Limb (tissue), 2 donors: ENCODE data around the gene VCAN.

Experiments
- DNase-seq, 2 donors: peaks; one replicate each; pipeline ENCODE4 v3.0.0-alpha.2; 2016; ENCODE audit errors: extremely low spot score in 2 of 2

Gene VCAN

GRCh38 chr5:83467371-83468035, 4.0 kb upstream of the VCAN start:
- DNase-seq, result peak; percentile 42 to 58

GRCh38 chr5:83469075-83469474, 2.5 kb upstream of the VCAN start:
- DNase-seq, result no peak

GRCh38 chr5:83470526-83471404, 779 bp upstream of the VCAN start:
- DNase-seq, result no peak

GRCh38 chr5:83472213-83472507, 616 bp downstream of the VCAN start:
- no peak for DNase-seq

- DNase-seq, result peak in 1 of 2 donors; percentile 76
These were observed 1.2 kb downstream of the VCAN start for GRCh38 chr5:83472508-83473345.

GRCh38 chr5:83473346-83474160, 2.0 kb downstream of the VCAN start:
- DNase-seq, result peak; percentile 96 to 97

GRCh38 chr5:83474161-83474796, 2.7 kb downstream of the VCAN start:
- peak; percentile 87 to 88 for DNase-seq

GRCh38 chr5:83474991-83475390, 3.4 kb downstream of the VCAN start:
- peak in 1 of 2 donors; percentile 44 for DNase-seq

GRCh38 chr5:83475391-83475863, 3.9 kb downstream of the VCAN start:
- DNase-seq, result no peak

GRCh38 chr5:83475935-83476814, 4.6 kb downstream of the VCAN start:
- peak in 1 of 2 donors; percentile 26 for DNase-seq

- DNase-seq, result no peak
These were observed 11.4 kb downstream of the VCAN start for GRCh38 chr5:83482961-83483360.

- no peak for DNase-seq
These were observed 12.8 kb downstream of the VCAN start for GRCh38 chr5:83484294-83484693.

- DNase-seq, result no peak
These were observed 14.3 kb downstream of the VCAN start for GRCh38 chr5:83485842-83486241.

- DNase-seq, result no peak
These were observed 15.6 kb downstream of the VCAN start for GRCh38 chr5:83487155-83487554.

GRCh38 chr5:83488271-83488670, 16.7 kb downstream of the VCAN start:
- no peak for DNase-seq

- DNase-seq, result no peak
These were observed 17.3 kb downstream of the VCAN start for GRCh38 chr5:83488821-83489220.

- DNase-seq, result no peak
These were observed 18.7 kb downstream of the VCAN start for GRCh38 chr5:83490203-83490602.

GRCh38 chr5:83492331-83492730, 20.8 kb downstream of the VCAN start:
- no peak for DNase-seq

GRCh38 chr5:83493644-83494043, 22.1 kb downstream of the VCAN start:
- DNase-seq, result no peak
